T47D (cell line): Measurements from ENCODE around the gene DDX52.

Source experiments
- DNase-seq, 2 experiments: peaks; one replicate each; pipeline versions ENCODE4 v3.0.0 to v3.0.0-alpha.2; 2011 to 2012; ENCODE audit warnings: low read depth in 1 of 2, low spot score in 1 of 2
- JUND ChIP-seq: IDR thresholded peaks from 2 replicates; pipeline ENCODE4 v1.6.1; 2012; ENCODE audit warnings: low read depth
- in situ Hi-C: cut with HindIII; loops from 2 replicates; pipeline ENCODE4 v1.10.0; 2016; ENCODE audit warnings: low sequenced_read_pairs, low pct_unique_long_range_greater_than_20kb

The DDX52 gene

DNA sequence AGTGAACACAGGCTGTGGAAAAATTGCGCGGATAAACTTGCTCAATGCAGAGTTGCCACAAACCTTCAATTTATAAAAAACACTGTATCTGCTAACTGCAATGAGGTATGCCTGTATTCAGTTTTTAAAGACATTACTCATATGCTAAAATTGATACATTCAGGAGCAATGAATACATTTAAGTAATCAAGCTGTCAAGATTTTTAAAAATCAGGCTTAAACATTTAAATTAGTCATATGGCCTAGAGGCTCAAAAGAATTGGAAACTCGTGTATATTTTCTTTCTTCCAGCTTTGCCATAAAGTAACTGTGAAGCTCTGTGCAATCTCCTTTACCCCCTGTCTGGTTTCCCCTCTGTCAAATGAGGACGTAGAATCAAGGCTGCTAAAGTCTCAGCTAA, 38.2 kb downstream of the DDX52 start:
- no peak for DNase-seq
- no peak for TF ChIP-seq JUND
- in situ Hi-C loops: no loop called here

DNA sequence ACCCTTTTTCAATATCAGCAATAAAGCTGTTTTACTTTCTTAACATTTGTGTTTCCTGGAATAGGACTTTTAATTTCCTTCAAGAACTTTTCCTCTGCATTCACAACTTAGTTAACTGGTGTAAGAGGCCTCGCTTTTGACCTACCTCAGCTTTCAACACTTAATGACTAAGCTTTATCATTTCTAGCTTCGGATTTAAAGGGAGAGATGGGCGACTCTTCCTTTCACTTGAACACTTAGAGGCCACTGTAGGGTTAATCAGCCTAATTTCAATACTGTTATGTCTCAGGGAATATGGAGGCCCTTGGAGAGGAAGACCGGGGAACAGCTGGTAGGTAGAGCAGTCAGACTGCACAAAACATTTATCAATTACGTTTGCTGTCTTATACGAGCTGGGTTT, 38.7 kb downstream of the DDX52 start:
- in situ Hi-C loops: no loop called here
- no peak for TF ChIP-seq JUND
- no peak for DNase-seq

DNA sequence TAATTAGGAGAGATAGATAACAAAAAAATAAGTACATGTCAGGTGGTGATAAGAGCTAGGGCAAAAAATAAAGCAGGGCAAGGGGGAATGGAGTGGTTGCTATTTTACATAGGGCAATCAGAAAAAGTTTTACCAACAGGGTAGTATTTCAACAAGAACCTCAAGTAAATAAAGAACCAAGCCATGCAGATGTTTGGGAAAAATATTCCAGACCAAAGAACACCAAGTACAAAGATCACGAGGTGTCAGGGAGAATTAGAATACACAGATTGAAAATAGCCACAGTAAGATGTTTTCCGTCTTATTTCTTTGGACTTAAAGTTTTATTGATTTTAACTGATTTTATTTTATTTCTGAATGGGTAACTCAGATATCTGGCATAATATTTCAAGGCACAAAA, 45.1 kb downstream of the DDX52 start:
- no peak for TF ChIP-seq JUND
- in situ Hi-C loops: no loop called here
- DNase-seq: no peak

DNA sequence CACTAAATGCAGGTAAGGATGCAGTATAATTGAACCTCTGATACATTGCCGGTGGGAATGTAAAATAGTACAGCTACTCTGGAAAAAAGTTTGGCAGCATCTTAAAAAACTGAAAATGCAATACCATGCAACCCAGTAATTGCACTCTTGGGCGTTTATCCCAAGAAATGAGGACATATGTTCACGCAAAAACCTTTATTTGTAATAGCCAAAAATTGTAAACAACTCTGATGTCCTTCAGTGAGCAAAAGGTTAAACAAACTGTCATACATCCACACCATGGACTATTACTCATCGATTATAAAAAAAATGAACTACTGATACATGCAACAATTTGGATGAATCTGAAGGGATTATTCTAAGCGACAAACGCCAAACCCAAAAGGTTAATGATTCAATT, 51.0 kb downstream of the DDX52 start:
- in situ Hi-C loops: no loop called here
- DNase-seq: no peak
- TF ChIP-seq JUND: no peak

DNA sequence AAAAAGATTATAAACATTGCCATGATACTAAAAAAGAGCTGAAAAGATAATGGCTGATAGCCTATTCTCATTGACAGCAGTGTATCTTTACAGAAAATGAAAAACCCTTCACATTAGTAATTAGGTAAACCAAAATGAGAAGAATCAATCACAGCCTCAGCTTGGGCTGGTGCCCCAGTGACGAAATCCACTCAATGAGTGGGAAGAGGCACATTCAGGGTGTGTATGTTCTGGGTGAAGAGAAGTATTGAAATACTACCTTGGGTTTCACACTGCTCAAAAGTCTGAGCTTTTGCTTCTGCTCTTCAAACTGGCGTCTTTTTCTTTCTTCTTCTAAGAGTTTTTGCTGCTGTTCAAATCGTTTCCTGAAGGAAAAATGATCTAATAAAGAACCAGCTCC, 58.2 kb downstream of the DDX52 start:
- DNase-seq: no peak
- in situ Hi-C loops: no loop called here
- TF ChIP-seq JUND: no peak

DNA sequence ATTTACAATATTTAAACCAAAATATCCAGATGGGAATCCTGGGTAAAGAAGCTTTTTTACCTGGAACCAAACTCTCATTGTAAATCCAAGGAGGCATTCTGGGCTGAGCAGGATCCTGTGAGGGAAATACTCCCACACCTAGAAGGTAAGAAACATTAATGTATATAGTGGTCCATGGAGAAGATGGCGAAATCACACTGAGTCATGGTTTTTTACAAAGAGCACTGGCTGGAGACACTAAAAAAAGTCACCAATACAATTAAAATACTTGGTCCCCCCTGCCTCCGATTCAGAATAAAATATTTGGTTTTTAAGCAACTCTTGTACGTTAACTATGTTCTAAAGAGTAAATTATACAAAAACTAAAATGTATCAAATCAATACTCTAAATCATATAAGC, 67.0 kb downstream of the DDX52 start:
- in situ Hi-C loops: no loop called here
- TF ChIP-seq JUND: no peak
- no peak for DNase-seq

DNA sequence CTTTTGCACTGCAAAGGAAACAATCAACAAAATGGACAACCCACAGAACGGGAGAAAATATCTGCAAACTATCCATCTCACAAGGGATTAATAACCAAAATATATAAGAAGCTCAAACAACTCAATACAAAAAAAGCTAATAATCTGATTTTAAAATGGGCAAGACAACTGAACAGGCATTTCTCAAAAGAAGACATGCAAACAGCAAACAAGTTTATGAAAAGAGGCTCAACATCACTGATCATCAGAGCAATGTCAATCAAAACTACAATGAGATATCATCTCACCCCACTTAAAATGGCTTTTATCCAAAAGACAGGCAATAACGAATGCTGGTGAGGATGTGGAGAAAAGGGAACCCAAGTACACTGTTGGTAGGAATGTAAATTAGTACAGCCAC, 68.8 kb downstream of the DDX52 start:
- DNase-seq: no peak

DNA sequence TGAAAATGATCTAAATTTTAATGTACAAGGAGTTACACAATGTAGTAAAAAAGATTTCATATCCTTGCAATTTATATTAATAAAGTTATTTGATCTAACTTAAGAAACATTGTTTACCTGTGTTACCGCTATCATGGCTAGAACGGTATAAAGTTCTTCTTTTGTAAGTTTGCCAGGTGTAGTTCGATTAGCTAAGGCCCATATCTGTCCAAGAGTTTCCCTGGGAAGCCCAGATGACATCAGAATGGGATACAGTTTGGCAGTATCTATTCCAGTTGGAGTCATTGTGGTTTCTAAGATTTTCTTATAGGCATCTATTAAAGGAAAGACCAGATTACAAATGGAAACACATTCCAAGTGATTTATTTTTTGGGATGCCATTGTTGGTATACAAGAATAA, 71.6 kb downstream of the DDX52 start:
- no peak for DNase-seq
- in situ Hi-C loops: no loop called here
- no peak for TF ChIP-seq JUND

More for the DNA sequence above, 68.8 kb downstream of the DDX52 start:
- TF ChIP-seq JUND: no peak
- in situ Hi-C loops: no loop called here

DNA sequence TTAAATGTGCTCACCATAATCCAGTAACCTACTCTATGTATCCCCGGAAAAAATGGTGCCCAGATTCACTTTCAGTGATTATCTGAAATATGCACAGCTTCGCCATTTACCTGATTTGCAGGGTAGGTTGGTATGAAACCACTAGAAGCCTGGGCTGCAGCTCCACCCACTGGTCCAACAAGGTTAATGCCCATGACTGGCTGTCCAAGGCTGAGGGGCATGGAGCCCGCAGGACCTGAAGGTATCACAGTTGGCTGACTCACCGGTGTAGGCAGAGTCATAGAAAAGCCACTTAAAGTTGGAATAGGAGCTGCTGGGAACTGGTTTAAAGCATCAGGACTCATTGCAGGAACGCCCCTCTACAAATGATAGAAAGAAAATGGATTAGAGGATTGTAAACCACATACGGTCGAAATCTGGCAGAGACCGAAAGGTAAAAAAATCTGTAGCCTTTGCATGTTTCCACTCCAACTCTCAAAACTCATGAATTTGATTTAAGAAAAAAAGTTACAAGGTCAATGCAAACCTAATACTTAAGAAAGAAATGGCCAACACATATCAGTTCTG, 72.6 kb downstream of the DDX52 start:
- no peak for TF ChIP-seq JUND
- peak; percentile 73 to 75 for DNase-seq
- in situ Hi-C loops: no loop called here

DNA sequence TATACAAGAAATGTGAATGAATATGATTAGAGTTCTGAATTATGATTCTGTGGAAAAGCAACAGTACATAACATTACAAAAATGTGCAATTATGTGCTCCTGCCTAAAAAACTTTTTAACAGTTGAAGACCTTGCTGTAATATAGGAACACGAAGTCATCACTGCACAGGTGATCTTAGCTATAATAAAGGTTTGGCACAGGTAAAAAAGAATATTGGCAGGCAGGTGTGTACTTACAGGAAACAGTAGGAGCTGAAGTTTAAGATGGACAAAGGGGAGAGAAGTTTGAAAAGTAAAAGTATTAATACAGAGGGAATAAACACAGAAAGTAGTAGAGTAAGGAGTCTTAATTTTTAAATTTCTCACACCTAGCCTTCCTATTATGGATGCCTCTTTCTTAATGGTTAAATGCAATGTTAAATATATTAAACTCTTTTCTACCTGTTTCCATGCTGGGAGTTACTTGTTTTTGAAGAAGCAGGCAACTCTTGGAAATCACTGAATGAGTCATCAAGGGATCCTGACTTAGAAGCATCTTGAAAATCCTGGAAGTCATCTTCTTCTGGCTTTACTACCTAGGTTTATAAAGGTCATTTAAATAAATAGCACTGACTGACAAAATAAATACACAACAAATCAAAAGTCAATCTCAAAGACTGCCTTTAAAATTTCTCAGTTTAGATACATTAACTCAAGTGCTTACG, 74.7 kb downstream of the DDX52 start:
- in situ Hi-C loops: no loop called here
- no peak for DNase-seq
- no peak for TF ChIP-seq JUND

DNA sequence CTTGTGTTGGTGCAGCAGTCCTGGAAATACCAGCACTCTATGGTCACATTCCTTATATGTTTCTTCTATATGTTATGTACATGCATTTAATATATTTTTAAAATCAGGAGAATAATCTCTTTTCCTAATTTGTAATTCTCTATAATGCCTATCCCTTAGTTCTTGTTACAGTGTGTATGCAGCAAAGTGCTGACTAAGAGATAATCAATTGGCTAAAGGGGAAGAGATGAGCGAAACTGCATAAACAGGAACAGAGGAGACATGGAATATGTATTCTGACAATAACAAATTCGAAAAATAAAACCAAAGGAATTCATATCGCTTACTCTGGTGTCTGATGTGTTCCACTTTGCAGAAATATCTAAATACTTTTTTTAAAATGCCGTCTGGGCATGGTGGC, 75.7 kb downstream of the DDX52 start:
- TF ChIP-seq JUND: no peak
- no peak for DNase-seq
- in situ Hi-C loops: no loop called here

DNA sequence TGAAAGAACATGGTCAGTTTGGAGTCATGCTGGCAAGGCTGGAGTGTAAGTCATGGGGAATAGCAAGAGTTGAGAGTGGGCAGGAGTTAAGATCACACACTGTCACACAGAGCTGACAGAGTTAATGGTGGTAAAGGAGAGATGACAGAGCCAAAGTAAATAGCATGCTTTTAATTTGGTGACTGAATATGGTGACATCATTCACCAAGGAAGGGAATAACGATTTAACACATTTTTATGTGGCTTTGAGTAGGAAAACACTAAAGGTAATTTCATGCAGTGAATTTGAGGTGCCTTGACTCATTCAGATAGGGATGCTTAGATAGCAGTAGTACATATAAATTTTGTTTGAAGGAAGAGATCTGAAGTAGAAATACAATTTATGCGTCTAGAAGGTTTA, 76.1 kb downstream of the DDX52 start:
- no peak for TF ChIP-seq JUND
- DNase-seq: no peak
- in situ Hi-C loops: no loop called here

DNA sequence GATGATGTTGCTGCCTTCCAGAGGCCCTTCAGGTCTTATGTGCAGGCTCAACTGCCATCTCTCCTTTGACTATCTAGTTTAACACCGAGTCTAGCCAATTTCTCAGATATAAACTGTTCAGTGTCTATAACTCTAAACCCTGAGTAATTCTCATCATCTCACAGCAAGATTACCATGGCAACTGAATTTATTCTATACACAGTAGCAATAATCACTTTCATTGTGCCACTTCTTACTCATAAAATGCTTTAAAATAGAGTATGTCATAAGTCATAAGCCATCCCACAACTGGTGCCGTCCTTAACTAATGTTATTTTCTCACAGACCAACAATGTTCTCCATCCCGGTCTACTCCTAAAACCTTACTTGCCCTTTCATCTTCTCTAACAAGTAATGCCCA, 79.0 kb downstream of the DDX52 start:
- in situ Hi-C loops: no loop called here
- DNase-seq: no peak
- TF ChIP-seq JUND: no peak
